HT1080 (cell line): ENCODE data around the gene SMG6. TPM values are rescaled to one million over a fixed set of nuclear protein-coding genes. Genes with fewer than 3 reads are reported as not detected.

Experiments
- DNase-seq: peaks from one replicate; pipeline ENCODE4 v3.0.0-alpha.2; 2015; ENCODE audit warnings: low read depth
- total RNA-seq: library from RNA; depleted of rRNA; stranded (reverse); fragments of >200 nt; shearing (Covaris generic); gene quantifications from 2 replicates; pipeline ENCODE4 v1.2.3, GENCODE V29; 2014

Gene SMG6
- total RNA-seq, 1 experiment from 2014 or later = 43.9 TPM

DNA sequence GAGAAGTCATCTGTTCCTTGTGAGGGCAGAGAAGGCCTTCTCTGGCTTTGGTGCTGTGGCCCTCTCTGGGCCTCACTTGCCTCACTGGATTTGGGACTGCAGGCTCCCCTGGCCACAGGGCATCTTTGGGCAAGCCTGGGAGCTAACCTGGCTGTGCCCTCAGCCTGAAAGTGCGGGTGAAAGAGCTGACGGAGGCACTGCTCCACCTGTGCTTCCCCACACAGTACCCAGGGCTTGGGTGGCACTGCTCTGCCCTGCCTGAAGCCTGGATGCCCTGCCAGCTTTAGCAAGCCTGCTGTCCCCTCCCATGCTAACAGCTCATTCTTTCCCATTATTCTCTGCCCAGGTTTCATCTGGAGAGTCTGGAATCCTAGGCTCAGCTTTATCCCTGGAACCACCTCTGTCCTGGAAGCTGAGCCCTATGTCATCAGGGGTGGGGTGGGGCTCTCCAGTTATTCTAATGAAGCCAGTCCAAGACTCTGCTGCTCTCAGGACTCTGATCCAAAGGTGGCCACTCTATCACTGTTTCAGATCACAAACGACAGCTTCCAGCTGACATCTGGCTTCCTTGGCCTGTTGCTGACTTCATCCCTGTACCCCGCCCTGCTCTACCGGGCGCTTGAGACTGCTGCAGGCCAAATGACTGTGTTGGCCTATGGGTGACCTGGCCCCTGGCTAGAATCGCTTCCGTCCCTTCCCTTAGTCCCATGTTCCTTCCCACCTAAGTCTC is 219.4 kb downstream of the SMG6 start:
- DNase-seq = no peak

DNA sequence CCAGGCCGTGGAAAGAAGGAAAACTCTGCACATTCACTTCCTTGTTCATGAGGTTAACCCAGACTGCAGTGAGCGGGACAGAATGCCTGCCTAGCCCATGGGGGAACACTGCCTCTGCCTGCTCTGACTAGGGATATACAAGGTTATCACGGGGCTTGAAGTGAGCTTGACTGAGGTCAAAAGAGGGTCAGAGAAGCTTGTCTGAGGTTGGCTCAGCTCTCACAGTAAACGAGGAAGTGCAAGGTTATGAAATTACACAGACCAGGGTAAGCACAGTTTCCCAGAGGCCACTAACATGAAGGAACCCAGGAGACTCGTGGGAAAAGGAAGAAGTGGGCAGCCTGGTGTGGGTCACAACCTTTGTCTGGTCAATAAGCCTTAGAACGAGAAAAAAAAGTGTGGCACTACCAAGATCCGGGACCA is 220.0 kb downstream of the SMG6 start:
- no peak for DNase-seq

DNA sequence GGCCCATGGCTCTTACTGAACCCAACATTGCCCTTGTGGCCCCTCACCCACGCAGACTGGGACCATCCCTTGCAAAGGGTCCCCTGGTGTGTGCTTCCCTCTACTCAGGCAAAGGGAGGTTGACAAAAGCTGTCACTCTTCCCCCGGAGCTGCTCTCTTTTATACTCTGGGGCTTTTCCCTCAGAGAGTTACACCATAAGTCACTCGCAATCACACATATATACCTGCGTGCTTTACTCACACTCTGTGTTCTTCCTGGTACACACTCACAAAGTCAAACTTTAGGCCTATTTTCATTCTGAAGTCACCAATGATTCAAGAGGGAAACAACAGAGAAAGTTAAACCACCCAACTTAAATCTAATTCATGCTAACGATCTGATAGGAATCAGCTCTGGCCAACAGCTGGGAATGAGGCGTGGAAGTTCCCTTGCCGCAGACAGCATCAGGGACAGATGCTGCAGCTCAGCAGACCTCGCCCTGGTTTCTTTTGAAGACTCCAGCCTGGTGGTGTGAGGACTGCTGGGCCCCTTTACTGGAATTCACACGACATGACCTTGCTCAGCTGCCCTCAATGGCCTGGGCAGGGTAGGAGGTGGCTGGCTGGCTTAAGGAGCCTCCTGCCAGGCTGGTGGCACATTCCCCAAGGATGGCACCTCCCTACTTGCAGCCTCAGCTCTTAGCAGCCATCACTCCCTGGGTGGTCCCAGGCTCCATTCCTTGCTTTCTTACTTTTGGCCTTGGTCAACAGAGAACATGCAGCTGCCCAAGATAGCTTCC is 221.4 kb downstream of the SMG6 start:
- no peak for DNase-seq

DNA sequence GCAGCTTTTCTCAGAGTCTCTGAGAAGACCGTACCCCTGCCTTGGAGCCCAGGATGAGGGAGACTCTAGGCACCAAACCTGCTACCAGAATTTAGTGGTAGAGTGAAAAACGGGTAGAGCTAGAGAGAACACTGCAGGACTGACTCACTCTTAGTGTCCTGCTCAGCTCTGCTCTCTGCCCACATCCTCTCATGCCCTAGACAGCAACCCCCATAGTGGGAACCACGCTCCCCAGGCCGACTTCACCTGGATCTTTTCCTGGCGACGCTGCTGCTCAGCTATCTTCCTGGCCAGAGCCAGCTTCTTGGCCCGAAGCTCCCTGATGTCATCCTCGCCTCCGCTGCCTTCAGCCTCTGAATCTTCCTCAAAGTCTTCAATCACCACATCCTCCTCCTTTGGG is 222.0 kb downstream of the SMG6 start:
- peak; percentile 93 for DNase-seq

DNA sequence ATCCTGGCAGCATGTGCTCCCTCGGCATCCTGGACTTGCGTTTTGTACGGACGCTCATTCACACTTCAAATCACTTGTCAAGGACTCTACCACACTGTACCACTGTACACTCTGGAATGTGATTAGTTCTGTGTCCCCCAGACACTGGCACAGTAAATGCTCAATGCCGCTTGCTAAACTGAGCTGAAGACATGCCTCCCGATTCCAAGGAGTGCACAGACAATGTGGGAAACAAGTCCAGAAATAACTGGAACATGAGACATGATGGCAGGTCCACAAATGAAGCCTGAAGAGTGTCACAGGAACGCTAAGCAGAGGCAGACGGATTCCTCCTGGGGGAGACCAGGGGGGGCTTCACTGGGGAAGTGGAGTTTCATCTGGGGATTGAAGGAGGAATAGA is 226.5 kb downstream of the SMG6 start:
- no peak for DNase-seq

DNA sequence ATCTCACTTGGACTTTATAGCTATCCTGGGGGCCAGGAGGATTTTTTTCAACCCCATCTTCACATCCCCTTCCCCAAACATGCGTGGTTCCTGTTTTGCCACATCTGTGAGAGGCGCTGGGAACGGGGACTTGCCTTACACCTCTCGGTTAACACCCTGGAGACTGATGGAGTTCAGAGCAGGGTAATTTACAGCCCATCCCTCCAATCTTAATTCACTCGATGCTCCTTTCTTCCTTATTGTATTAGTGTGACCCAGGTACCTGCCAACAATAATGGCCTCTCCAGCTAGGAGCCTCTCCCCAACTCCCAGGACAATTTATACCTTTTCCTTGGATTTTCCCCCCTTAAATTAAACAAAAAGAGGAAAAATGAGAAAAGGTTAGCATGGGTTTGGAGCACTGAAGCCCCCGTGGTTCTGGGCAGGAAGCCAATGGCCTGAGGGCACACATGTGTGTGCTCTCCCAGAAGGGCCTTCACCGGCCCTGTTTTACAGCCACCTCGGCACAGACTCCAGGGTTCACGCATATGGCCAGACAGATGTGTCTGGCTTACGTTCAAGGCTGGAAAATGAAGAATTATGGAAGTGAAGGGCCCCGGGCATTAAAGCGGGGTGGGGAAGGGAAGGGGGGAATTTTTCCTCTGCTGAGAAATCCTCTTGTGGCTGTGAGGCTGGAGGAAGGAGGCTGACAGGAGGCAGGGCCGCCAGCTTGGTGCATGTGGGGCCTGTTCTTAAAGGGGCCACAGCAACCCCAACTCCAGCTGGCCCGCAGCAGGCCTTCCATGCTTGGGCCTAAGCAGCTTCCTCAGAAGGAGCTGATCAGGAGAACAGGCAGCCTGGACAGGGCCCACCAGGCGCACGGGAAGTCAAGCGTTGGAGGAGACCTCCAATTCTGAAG is 227.2 kb downstream of the SMG6 start:
- DNase-seq = no peak

DNA sequence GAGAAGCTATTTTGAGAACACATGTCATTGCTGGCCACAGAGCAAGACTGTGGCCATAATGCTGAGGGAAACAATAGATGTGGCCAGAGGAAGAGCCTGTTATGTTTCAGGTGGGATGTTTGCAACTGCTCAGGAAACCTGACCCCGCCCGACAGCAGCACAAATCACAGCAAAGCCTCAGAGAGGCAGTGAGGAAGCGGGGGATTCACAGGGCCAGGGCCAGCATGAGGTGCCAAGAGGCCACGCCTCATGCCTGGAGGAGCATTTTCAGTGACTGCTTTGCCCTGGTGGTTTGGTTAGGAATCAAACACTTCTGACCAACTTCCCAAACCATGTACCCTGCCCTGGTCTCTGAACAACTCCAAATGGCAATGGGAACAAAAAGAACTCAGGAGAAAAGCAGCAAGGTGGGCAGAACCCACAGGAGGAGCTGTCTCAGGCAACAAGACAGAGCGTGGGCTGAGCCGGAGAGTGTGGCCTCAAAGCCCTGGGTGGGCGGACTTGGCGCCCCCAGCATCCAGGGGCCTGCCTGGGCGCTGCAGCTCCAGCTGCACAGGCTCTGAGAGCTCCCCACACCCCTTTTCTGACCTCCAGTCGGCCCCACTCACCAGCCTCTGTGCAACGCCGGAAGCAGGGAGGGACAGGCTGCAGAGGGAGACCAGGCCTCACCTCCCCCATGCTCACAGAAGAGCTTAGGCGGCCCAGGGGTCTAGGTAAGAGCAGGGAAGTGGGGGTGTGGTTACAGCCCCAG is 228.1 kb downstream of the SMG6 start:
- DNase-seq = no peak

DNA sequence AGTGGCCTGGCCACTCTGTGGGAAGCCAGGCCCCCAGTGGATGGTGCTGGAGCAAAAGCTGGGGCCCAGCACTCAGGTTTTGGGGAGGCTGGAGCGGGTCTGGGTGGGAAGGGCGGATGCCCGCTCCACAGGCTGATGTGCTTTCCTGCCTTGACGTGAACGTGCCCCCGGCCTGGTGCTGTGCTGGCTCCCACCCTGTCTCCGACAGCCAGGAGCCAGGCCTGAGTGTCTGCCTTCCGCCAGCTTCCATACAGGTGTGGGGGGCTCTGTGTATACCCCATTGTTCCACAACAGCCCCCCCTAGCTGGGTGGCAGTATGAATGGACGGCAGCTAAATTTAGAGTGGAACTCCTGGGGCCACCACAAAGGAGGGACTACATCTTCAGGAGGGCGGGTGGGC is 228.7 kb downstream of the SMG6 start:
- no peak for DNase-seq

DNA sequence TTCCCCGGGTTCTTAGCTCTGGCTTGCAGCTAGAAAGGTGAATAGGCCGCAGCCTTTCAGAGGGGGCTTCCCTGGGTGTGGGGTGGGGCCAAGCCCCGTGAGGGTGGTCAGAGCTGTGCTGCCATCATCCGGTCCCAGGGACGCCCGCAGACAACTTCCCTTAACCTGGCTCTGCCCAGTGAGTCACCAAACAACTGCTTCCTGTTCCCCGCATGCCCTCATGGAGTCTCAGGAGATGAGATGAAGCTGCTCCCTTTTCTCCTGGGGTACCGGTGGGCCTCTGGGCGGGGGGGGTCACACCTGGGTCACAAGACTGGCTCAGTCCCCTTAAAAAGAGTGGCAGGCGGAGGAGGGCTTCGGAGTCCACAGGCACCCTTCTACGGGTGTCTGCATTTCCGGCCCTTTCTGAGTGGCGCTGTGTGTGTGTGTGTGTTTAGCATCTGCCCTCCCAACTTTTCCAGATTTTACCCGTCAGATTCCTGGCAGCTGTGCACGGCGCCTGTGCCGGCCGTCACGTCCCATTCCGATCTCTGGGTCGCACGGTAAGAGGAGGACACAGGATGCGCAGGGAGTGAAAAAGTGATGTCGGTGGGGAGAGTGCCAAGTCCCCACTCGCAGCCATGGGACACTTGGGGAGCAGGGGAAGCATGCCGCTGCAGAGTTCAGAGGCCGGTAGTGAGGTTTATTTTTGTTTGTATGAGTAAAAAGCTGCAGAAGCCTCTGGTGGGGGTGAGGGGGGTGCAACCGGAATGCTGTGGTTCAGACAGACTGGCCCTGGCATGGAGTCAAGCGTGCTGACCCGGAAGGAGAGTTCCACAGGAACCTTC is 231.9 kb downstream of the SMG6 start:
- peak; percentile 83 for DNase-seq

DNA sequence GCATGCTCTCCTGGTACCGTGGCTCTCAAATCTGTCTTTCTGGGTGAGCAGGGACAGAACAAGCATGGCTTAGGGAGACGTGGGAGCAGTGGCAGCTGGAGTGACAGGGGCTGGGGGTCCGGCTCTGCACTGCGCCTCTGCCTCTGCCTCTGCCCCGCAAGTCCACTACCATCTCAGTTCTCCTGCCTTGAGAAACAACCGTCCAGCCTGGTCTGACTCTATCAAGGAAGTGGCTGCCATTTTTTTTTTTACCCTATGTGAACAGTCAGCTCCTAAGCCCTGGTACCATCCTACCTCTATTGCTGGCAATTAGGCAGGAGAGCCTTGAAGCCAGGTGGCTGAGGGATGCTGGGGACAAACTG is 232.6 kb downstream of the SMG6 start:
- no peak for DNase-seq

DNA sequence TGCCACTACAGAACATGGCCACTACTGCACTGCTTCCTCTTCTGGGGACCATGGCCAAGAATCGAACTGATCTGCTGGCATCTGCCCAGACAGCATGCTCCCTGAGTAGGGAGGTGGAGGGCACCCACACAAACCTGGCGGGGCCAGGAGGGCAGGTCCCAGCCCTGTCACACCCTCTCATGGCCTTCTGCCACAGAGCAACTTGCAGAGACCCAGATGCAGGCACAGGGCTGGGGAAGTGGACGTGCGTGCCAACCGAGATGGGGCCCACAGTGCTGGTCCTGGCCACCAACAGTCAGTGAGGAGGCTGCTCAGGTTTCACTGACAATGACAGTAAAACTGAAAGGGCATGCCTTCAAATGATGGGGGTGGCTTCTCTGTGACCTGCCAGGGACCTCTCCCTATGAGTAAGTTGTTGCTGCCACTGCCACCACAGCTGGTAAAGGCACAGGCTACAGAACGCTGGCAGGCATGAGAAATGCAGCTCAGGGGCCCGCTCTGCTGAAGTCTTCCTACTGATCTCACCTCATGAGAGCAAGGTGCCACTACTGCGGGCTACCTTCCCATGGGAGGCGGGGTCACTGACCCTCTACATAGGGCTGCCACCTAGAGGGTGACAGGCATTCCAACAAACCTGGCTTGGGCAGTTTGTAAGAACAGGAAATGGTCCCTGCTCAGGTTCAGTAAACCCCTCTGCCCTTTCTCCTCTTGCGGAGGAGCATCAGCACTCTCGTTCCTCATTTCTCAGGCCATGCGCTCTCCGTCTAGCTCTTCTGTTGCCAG is 233.2 kb downstream of the SMG6 start:
- no peak for DNase-seq

DNA sequence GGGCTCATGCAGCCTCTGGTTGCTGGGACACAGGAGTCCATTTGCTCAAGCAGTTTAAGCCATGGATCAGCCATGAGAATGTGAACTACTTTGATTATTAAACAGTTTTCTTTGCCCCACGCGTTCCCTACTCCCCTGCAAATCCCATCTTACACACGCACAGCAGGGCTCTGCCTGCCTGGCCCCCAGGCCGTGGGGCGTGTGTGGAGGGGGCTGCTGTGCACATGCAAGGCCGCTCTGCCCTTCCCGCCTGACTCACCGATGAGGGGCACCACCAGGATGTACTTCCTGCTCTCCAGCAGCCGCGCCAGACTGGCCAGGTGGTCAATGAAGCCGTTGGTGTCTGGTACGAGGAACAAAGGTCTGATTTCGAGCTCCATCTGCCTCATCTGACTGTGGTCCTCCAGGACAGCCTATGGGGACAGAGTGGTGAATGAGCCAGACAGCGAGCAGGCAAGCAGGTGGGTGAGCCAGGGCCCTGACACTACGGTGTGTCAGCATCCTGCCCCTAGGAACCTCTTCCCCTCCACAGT is 235.0 kb downstream of the SMG6 start:
- DNase-seq = peak; percentile 98

DNA sequence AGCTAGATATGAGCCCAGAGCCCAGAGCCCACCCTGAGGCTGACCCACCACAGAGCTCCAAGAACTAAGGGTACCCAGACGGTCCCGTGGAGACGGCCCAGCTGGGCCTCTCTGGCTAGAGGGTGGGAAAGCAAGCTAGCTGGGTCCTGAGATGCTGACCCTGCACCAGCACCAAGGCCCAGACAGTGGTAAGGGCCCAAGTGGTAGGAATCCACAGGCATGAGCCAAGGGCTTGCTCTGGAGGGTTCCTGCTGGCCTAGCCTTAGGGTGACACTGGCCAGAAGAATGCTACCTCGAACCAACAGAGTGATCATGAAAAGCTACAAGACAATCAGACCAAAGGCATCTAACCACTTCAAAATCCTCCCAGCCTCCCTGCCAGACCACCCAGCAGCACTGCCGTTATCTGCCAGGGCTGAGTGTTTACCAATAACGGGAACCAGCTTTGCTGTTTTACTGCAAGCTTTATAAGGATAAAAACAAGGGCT is 235.5 kb downstream of the SMG6 start:
- peak; percentile 58 for DNase-seq

DNA sequence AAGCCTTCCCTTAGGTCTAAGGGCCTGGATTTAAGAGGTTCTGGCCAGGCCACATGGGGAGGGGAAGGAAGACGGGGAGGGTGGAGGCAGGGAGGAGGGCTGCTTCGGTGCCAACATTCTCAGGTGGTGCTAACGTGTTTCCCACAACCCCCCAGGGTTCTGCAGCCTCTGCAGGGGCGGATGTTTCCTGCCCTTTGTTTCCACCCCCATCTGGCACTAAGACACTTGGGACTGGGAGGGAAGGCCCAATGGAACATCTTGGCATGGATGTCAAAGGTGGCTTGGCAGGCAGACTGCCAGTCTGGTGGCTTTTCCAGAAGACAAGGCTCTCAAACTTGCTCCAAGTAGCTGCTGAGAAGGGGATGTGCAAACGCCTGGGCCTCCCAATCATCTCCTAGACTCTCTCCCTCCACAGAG is 236.0 kb downstream of the SMG6 start:
- peak; percentile 74 for DNase-seq

DNA sequence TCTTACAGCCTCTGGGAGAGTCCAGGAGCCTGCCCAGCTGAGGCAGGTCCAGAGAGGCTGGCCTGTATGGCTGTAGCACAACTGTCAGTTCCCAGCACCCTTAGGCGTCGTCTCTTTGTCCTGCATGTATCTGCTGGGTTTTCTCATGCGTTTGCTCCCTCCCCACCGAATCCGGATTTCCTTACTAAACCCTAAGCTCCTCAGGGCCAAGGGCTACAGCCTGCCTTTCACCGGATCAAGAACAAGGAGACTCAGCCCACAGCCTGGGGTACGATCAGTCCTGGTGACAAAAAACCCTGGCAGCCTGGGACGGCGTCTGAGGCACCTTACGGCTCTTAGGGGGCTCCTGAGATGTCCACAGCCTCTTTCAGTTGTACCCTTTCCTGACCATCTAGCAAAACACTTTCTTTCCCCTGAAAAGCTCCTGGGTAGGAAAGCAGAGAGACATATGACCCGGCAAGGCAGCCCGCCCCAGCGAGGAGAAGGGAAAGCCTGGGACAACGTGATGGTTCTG is 236.5 kb downstream of the SMG6 start:
- no peak for DNase-seq

DNA sequence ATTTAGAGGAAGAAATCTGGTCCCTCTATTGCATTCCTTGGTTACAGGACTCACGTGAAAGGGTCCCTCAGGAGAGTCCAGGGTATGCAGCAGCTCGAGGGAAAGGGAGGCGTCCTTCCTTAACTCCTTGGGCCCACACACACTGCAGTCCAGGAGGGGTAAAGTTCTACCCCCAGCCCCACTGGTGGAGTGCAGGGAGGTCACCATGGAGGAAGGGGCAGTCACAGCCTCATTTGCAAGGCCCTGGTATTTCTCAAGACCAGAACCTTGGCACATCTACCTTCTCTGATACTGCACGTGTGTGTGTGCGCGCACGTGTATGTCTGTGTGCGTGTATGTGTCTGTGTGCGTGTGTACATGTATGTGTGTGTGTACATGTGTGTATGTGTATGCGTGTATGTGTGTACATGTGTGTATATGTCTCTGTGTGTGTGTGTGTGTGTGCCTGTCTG is 237.6 kb downstream of the SMG6 start:
- no peak for DNase-seq

DNA sequence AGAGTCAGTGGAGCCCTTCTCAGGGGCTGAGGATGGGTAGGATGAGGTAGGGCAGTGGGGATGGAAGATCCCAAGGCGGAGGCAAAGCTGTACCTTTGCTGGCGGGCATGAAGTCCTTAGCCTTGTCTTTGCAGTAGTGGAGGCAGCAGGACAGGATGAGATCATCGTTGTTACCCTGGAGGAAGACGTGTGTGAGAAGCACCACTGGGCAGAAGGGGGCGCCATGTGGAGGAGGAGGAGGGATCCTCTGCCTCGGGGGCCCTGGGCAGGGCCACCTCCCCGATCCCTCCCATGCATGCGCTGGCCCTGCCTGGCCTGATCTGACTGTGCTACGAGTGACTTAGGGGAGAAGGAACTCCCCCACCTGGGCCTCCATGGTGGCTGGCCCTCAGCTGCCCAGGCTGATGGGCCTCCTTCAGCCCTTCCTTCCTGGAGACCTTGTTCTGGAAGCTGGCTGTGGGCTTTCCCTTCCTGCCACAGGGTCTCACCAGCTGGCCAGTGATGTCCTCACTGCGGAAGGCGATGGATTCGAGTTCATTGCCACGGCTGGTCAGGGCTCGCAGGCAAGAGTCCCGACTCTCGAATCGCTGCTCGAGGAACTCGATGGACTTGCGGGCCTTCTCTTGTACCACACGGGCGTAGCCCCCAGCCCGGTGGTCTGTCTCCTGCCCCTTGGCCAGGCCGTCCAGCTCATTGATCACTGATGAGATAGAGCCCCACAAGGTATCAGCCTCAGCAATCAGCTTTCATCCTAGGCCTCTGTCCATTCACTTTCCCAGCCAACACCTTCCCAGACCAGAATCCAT is 238.4 kb downstream of the SMG6 start:
- peak; percentile 50 for DNase-seq

DNA sequence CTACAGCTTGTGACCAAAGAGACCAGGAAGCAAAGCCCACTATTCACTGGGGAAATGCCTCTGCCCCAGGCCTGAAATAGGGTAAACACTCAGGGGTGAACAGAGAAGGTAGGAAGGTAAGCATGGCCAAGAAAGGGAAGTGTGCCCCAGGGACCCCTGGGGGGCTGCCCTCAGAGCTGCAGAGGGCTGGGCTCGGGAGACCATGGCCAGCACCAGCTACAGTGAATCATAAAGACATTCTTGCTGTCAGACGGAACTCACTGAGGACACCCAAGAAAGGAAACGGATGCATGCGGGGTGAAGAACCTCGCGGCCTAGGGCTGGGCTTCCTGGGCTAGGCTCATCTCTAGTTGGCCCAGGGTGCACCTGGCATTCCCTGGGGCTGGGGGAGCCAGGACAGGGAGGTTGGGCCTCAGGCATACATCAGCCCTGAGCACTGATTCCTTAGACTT is 239.0 kb downstream of the SMG6 start:
- no peak for DNase-seq
